Heart left ventricle (tissue), 13 donors: Measurements from ENCODE around the gene CCR6.

Experiments used
- CTCF ChIP-seq, 12 donors: fragments of 200-600 bp; sonication (generic) in 4 of 12; IDR thresholded peaks; one replicate each; pipeline versions ENCODE4 v1.5.0 to v1.8.0; 2018 to 2022; ENCODE audit warnings: antibody characterized with exemption in 12 of 12, mild to moderate bottlenecking in 5 of 12
- POLR2A ChIP-seq, 2 donors: fragments of 450-650 bp; IDR thresholded peaks; one replicate each; pipeline ENCODE4 v1.6.1; 2017; ENCODE audit warnings: antibody characterized with exemption in 2 of 2, mild to moderate bottlenecking in 2 of 2, moderate library complexity in 2 of 2
- donor health status: ischemic (EF 13 %, LVEDD 7.1; RV severe dilation, severe dysfunction).
- donor health status: DM: no; HTN: yes; CAD: no.
- donor health status: DM: no; HTN: no; CAD: no.
- donor health status: ischemic (EF 25% LVEDD 6.9; RV normal size, moderate dysfunction).
- donor health status: ischemic (EF 25% LVEDD 5.7; RV mildly dilated, moderate dysfunction).
- donor health status: ischemic (EF 35%, LVEDD 5.7; RV mildly dilated, moderate dysfunction).
- donor health status: nonischemic (EF 11% LVEDD 7.7; RV severe dilation, severe dysfunction).
- donor health status: DM: yes; HTN: yes; CAD: no.
- donor health status: PGD.
- donor health status: ischemic (EF 29% LVEDD 5.4; RV normal size, mild dysfunction).
- donor health status: nonischemic (EF 23%, LVEDD 6.1; RV moderate dilation, normal function).

GRCh38 chr6:167094436-167094819 is 28.5 kb upstream of the CCR6 start:
- TF ChIP-seq CTCF (IDR thresholded peaks at IDR 0.05) (no peak), POLR2A (IDR thresholded peaks at IDR 0.05) (no peak)
